T-cell (primary cell): ENCODE results near the gene SIPA1. TPM values are rescaled to one million over a fixed set of nuclear protein-coding genes. Genes with fewer than 3 reads are reported as not detected.

Experiments used
- ATAC-seq, 4 experiments: fragments of 200-7000 bp in 3 of 4; fragments of 150-1000 bp in 1 of 4; cut with Tn5 transposase; replicated peaks in 1 of 4; 1 replicate in 3 of 4; 2 replicates in 1 of 4; pipeline ENCODE4 v1.10.0; 2021; ENCODE audit warnings: moderate library complexity in 3 of 4, mild to moderate bottlenecking in 2 of 4, moderate number of reproducible peaks in 1 of 4
- CTCF ChIA-PET, 2 donors: fragments of 300-600 bp; sonication (Branson Sonifier 250); formaldehyde crosslinking; loops; one replicate each; lab custom pipeline; 2022; ENCODE audit warnings: antibody characterized with exemption in 2 of 2; lab: Charles Lee
- POLR2A ChIA-PET, 2 donors: fragments of 300-600 bp; sonication (Branson Sonifier 250); formaldehyde crosslinking; loops; one replicate each; lab custom pipeline; 2022; ENCODE audit warnings: antibody characterized with exemption in 2 of 2; lab: Charles Lee
- DNase-seq, 35 experiments: peaks; one replicate each; pipeline versions ENCODE4 v3.0.0 to v3.0.0-alpha.2; 2013 to 2023
- H3K27ac ChIP-seq: one replicate; pipeline ENCODE4 v1.5.1; 2013; ENCODE audit warnings: low read length
- H3K27me3 ChIP-seq, 2 experiments: replicated peaks in 1 of 2; 1 replicate in 1 of 2; 2 replicates in 1 of 2; pipeline versions ENCODE4 v1.6.1 to v1.7.0; 2013; ENCODE audit warnings: low read length in 1 of 2, mixed read lengths in 1 of 2; ENCODE audit not compliant: control insufficient read depth in 2 of 2, insufficient read depth in 2 of 2; ENCODE audit errors: extremely low read depth in 1 of 2
- H3K36me3 ChIP-seq, 2 donors: 1 replicate in 1 of 2; 2 replicates in 1 of 2; pipeline versions ENCODE4 v1.6.1 to v1.7.0; 2013; ENCODE audit warnings: low read length in 1 of 2; ENCODE audit not compliant: control insufficient read depth in 2 of 2, insufficient read depth in 1 of 2; ENCODE audit errors: extremely low read depth in 1 of 2
- H3K4me1 ChIP-seq, 2 experiments: 1 replicate in 1 of 2; 2 replicates in 1 of 2; pipeline versions ENCODE4 v1.6.1 to v1.7.0; 2013; ENCODE audit warnings: low read length in 2 of 2, mixed read lengths in 1 of 2; ENCODE audit not compliant: insufficient read depth in 2 of 2, control insufficient read depth in 1 of 2; ENCODE audit errors: extremely low read depth in 1 of 2
- H3K4me3 ChIP-seq, 2 donors: 1 replicate in 1 of 2; 2 replicates in 1 of 2; pipeline versions ENCODE4 v1.5.1 to v1.7.0; 2013; ENCODE audit warnings: mild to moderate bottlenecking in 2 of 2, low read length in 1 of 2, moderate library complexity in 1 of 2; ENCODE audit not compliant: control insufficient read depth in 1 of 2; ENCODE audit errors: extremely low read depth in 1 of 2
- H3K9me3 ChIP-seq: 2 replicates; pipeline ENCODE4 v1.7.0; 2013
- H3K27ac Mint-ChIP-seq, 2 donors: one replicate each; pipeline ENCODE4 v1.8.0; 2020 to 2021; ENCODE audit warnings: mild to moderate bottlenecking in 2 of 2, mixed read lengths in 2 of 2
- H3K27me3 Mint-ChIP-seq, 2 donors: one replicate each; pipeline ENCODE4 v1.8.0; 2021 to 2022; ENCODE audit warnings: mixed read lengths in 2 of 2
- H3K36me3 Mint-ChIP-seq: one replicate; pipeline ENCODE4 v1.8.0; 2021; ENCODE audit warnings: mixed read lengths
- H3K4me1 Mint-ChIP-seq, 3 donors: one replicate each; pipeline ENCODE4 v1.8.0; 2020 to 2022; ENCODE audit warnings: mixed read lengths in 3 of 3, mild to moderate bottlenecking in 1 of 3
- H3K4me3 Mint-ChIP-seq, 3 donors: one replicate each; pipeline ENCODE4 v1.8.0; 2020 to 2022; ENCODE audit warnings: mild to moderate bottlenecking in 3 of 3, mixed read lengths in 3 of 3, moderate library complexity in 3 of 3
- H3K9me3 Mint-ChIP-seq, 3 donors: one replicate each; pipeline ENCODE4 v1.8.0; 2020 to 2022; ENCODE audit warnings: mixed read lengths in 3 of 3
- WGBS: methylation state at CpG from one replicate; pipeline ENCODE4 v1.1.5; 2013; ENCODE audit warnings: missing lambda C conversion rate; ENCODE audit not compliant: insufficient coverage; 5-methylcytosine and 5-hydroxymethylcytosine counted together
- total RNA-seq, 35 experiments: library from RNA in 6 of 35; stranded (reverse) in 6 of 35; fragments of 120-200 nt in 1 of 35; gene quantifications; one replicate each; pipeline versions ENCODE4 v1.2.1 to v1.2.4 and lab custom pipeline; 2013 to 2026

The SIPA1 gene
- total RNA-seq, 5 donors from 2014 or later (not counting 1 experiment from before 2014, with no cell fraction given), result 179 to 285 (median 200) TPM

DNA sequence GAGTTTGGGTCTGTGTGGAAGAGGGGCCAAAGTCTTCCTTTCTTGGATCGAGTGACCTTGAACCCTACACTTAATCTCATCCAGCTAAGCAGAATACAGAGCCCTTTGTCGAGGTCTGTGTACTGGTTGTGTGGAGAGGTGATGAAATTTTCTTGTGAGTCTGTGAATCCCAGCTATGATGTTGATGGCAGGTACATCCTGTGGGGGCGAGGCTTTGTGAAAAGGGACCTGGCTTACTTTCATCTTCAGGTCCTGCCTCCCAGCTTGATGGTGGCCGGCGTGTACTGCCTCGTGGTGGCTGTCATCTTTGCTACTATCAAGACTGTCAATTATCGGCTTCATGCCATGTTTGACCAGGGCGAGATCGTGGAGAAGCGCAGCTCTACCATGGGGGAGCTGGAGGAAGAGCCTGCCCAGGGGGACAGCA is 21.3 kb upstream of the SIPA1 start:
- H3K36me3 ChIP-seq, result peaks cover 8 to 58% of the 10 kb centered on the region in 2 donors

DNA sequence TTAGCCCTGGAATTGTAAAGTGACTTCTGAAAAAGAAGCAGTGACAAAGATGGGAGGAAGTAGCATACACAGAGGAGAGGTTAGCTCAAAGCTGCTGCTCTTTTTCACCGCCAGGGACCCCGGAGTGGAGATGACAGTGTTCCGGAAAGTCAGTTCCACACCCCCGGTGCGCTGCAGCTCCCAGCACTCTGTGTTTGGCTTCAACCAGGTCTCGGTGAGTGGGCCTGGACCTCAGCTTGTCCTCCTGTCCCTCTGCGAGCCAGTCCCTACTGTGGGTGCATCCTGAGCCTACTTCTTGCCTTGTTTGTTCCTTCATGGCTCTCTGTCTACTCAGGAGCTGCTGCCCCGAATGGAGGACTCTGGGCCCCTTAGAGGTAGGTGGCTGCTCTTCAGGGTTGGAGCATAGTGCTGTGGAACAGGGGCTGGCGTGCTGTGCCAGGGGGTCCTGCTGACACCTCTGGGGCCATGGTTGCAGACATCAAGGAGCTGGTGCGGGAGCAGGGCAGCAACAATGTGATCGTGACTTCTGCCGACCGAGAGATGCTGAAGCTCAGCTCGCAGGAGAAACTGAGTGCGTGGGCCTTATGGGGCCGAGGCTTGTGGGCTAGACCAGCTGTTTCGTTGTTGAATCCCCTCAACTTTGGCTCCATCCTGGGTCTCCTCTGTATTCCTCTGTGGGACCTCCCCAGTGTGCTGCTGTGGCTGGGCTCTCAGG is 20.6 kb upstream of the SIPA1 start:
- ATAC-seq (no peak), DNase-seq (no peak)
- no peaks in the 10 kb centered on the region for H3K9me3 Mint-ChIP-seq
- peaks cover 8 to 58% of the 10 kb centered on the region in 2 donors for H3K36me3 ChIP-seq
- H3K4me1 Mint-ChIP-seq, result peaks cover 28 to 43% (median 34%) of the 10 kb centered on the region in 3 donors
- no peaks in the 10 kb centered on the region for H3K9me3 ChIP-seq
- H3K36me3 Mint-ChIP-seq, result peaks cover 8% of the 10 kb centered on the region
- CTCF ChIA-PET, result interaction anchor here in 1 of 2 donors (0.5 kb wide), 1 partner anchor 49 kb away, joined by 3 read pairs; no protein-coding TSS in a partner anchor
- 93% methylated on average over 17 of the region's 17 CpGs for WGBS
- H3K27me3 Mint-ChIP-seq, result no peaks in the 10 kb centered on the region
- POLR2A ChIA-PET, result interaction anchor here in 1 of 2 donors (0.5 to 0.6 kb wide), 2 partner anchors 43 to 90 kb away, joined by 3 to 7 read pairs; no protein-coding TSS in a partner anchor
- H3K27me3 ChIP-seq, result no peaks in the 10 kb centered on the region
- H3K27ac Mint-ChIP-seq, result peak overlapping the region; percentile 89 to 93
- H3K4me1 ChIP-seq, result peaks cover 22 to 67% of the 10 kb centered on the region in 2 experiments
- no peak overlapping the region for H3K27ac ChIP-seq
- no peak overlapping the region for H3K4me3 ChIP-seq
- peak overlapping the region; percentile 91 to 95 (median 91) for H3K4me3 Mint-ChIP-seq

More for the DNA sequence above, 21.3 kb upstream of the SIPA1 start:
- Histone ChIP-seq H3K9me3 (no peaks in the 10 kb centered on the region), H3K27ac (no peak overlapping the region), H3K27me3 (no peaks in the 10 kb centered on the region), H3K4me1 (peaks cover 29 to 72% of the 10 kb centered on the region in 2 experiments), H3K4me3 (peak overlapping the region; percentile 48 to 73)
- ChIA-PET POLR2A (interaction anchor here in 1 of 2 donors (1.5 kb wide), 1 partner anchor 21 kb away, joined by 7 read pairs; the partner anchor contains the start of gene SIPA1), CTCF (interaction anchor here in 1 of 2 donors (0.5 to 0.7 kb wide), 3 partner anchors 50 to 1862 kb away, joined by 3 to 7 read pairs (median 4); no protein-coding TSS in a partner anchor)
- H3K27me3 Mint-ChIP-seq, result no peaks in the 10 kb centered on the region
- peak overlapping the region; percentile 91 to 95 (median 91) for H3K4me3 Mint-ChIP-seq
- H3K36me3 Mint-ChIP-seq, result peaks cover 4% of the 10 kb centered on the region
- ATAC-seq (no peak), DNase-seq (peak in 5 of 35 experiments; percentile 11 to 41 (median 21))
- H3K27ac Mint-ChIP-seq, result peak overlapping the region; percentile 89 to 93
- H3K4me1 Mint-ChIP-seq, result peaks cover 35 to 48% (median 40%) of the 10 kb centered on the region in 3 donors
- H3K9me3 Mint-ChIP-seq, result no peaks in the 10 kb centered on the region
- WGBS, result 46% methylated on average over 8 of the region's 10 CpGs

DNA sequence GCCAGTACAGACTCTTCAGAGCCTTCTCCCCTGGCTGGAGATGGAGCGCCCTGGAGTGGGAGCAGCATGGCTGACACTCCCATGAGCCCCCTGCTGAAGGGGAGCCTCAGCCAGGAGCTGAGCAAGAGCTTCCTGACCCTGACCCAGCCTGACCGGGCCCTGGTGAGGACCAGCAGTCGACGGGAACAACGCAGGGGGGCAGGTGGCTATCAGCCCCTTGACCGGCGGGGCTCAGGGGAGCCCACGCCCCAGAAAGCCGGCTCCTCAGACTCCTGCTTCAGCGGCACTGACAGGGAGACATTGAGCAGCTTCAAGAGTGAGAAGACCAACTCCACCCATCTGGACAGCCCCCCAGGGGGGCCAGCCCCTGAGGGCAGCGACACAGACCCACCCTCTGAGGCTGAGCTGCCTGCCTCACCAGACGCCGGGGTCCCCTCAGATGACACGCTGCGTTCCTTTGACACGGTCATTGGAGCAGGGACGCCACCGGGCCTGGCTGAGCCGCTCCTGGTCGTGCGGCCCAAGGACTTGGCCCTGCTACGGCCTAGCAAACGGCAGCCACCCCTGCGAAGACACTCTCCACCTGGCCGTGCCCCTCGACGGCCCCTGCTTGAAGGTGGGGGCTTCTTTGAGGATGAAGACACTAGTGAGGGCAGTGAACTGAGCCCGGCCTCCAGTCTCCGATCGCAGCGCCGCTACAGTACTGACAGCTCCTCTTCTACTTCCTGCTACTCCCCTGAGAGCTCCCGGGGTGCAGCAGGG is 19.7 kb upstream of the SIPA1 start:
- no peaks in the 10 kb centered on the region for H3K9me3 ChIP-seq
- no peak for DNase-seq
- WGBS, result 97% methylated on average over 22 of the region's 33 CpGs
- H3K4me1 Mint-ChIP-seq, result peaks cover 19 to 38% (median 25%) of the 10 kb centered on the region in 3 donors
- H3K27me3 Mint-ChIP-seq, result no peaks in the 10 kb centered on the region
- ChIA-PET CTCF (no interaction called here), POLR2A (interaction anchor here in 1 of 2 donors (0.5 kb wide), 1 partner anchor 42 kb away, joined by 7 read pairs; no protein-coding TSS in a partner anchor)
- peak overlapping the region; percentile 17 to 91 (median 91) for H3K4me3 Mint-ChIP-seq
- H3K36me3 ChIP-seq, result peaks cover 11 to 60% of the 10 kb centered on the region in 2 donors
- no peak overlapping the region for H3K27ac ChIP-seq
- no peaks in the 10 kb centered on the region for H3K27me3 ChIP-seq
- no peak for ATAC-seq
- H3K36me3 Mint-ChIP-seq, result peaks cover 12% of the 10 kb centered on the region
- H3K4me3 ChIP-seq, result no peak overlapping the region
- H3K9me3 Mint-ChIP-seq, result no peaks in the 10 kb centered on the region
- H3K4me1 ChIP-seq, result peaks cover 13 to 59% of the 10 kb centered on the region in 2 experiments
- H3K27ac Mint-ChIP-seq, result no peak overlapping the region

DNA sequence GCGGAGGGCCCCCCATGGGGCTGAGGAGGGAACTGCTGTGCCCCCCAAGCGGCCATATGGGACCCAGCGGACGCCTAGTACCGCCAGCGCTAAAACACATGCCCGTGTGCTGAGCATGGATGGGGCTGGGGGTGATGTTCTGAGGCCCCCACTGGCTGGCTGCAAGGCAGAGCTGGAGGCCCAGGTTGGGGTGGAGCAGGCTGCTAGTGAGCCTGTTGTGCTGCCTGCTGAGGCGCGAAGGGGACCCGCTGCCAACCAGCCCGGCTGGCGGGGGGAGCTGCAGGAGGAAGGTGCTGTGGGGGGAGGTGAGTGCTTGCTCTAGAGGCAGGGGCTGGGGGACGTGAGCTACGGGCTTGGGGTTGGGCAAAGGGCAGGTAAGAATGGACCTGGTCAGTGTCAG is 19.1 kb upstream of the SIPA1 start:
- Mint-ChIP-seq H3K36me3 (peaks cover 12% of the 10 kb centered on the region), H3K27me3 (no peaks in the 10 kb centered on the region), H3K9me3 (no peaks in the 10 kb centered on the region), H3K27ac (peak overlapping the region in 1 of 2 donors; percentile 6), H3K4me3 (peak overlapping the region in 1 of 3 donors; percentile 31), H3K4me1 (peaks cover 19 to 36% (median 27%) of the 10 kb centered on the region in 3 donors)
- Histone ChIP-seq H3K4me1 (peaks cover 13 to 53% of the 10 kb centered on the region in 2 experiments), H3K9me3 (no peaks in the 10 kb centered on the region), H3K27me3 (no peaks in the 10 kb centered on the region), H3K36me3 (peaks cover 17 to 66% of the 10 kb centered on the region in 2 donors), H3K27ac (no peak overlapping the region), H3K4me3 (no peak overlapping the region)
- POLR2A ChIA-PET, result no interaction called here
- WGBS, result 96% methylated on average over 14 of the region's 14 CpGs
- CTCF ChIA-PET, result no interaction called here
- ATAC-seq (no peak), DNase-seq (no peak)

DNA sequence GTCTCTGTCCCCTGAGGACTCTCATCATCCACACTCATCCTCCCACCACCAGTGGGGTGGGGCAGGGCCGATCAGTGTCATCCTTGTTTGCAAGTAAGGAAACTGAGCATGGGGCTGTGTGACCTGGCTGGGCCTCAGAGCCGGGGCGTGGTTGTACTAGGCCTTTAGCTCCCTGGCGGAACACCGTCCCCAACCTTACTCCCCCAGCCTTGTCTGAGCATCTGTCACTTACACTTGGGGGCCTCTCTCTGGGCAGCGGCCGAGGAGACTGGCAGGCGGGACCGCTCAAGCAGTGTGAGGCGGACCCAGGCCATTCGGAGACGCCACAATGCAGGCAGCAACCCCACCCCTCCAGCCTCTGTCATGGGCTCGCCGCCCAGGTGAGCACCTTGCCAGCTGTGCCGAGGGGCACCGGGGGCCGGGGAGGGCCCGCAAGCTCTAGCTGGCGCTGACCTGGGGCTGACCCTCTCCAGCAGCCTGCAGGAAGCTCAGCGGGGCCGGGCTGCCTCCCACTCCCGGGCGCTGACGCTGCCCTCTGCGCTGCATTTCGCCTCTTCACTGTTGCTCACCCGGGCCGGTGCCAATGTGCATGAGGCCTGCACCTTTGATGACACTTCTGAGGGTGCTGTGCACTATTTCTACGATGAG is 18.5 kb upstream of the SIPA1 start:
- CTCF ChIA-PET, result no interaction called here

More for the DNA sequence above, 18.5 kb upstream of the SIPA1 start:
- H3K9me3 Mint-ChIP-seq, result no peaks in the 10 kb centered on the region
- peaks cover 19 to 34% (median 27%) of the 10 kb centered on the region in 3 donors for H3K4me1 Mint-ChIP-seq
- ATAC-seq (no peak), DNase-seq (no peak)
- peaks cover 12% of the 10 kb centered on the region for H3K36me3 Mint-ChIP-seq
- no peaks in the 10 kb centered on the region for H3K9me3 ChIP-seq
- no peak overlapping the region for H3K27ac ChIP-seq
- H3K4me3 Mint-ChIP-seq, result peak overlapping the region in 2 of 3 donors; percentile 21 to 24
- H3K27ac Mint-ChIP-seq, result no peak overlapping the region
- WGBS, result 96% methylated on average over 26 of the region's 29 CpGs
- no peaks in the 10 kb centered on the region for H3K27me3 ChIP-seq
- peaks cover 21 to 73% of the 10 kb centered on the region in 2 donors for H3K36me3 ChIP-seq
- POLR2A ChIA-PET, result no interaction called here
- H3K4me1 ChIP-seq, result peaks cover 13 to 53% of the 10 kb centered on the region in 2 experiments
- H3K4me3 ChIP-seq, result no peak overlapping the region
- H3K27me3 Mint-ChIP-seq, result no peaks in the 10 kb centered on the region
